SK-N-SH treated with all-trans-retinoic acid at 6 μM for 48 hours (cell line): ENCODE measurements around the gene TGFBR3.

Source experiments
- ATAC-seq: fragments of 200-7000 bp; cut with Tn5 transposase; 3 replicates; pipeline ENCODE4 v1.9.1; 2020; ENCODE audit warnings: mild to moderate bottlenecking, moderate library complexity
- ARNTL ChIP-seq: fragments of 450-650 bp; formaldehyde crosslinking; IDR thresholded peaks from 2 replicates; pipeline ENCODE4 v1.5.0; 2020; ENCODE audit warnings: low read depth, mild to moderate bottlenecking, moderate library complexity, borderline replicate concordance
- BACH2 ChIP-seq: fragments of 250-450 bp; sonication (Bioruptor Pico); IDR thresholded peaks from 2 replicates; pipeline ENCODE4 v1.9.0; 2021; ENCODE audit warnings: mild to moderate bottlenecking, borderline replicate concordance
- CSDC2 ChIP-seq: fragments of 250-450 bp; sonication (Bioruptor Pico); IDR thresholded peaks from 2 replicates; pipeline ENCODE4 v1.5.0; 2020; ENCODE audit warnings: mild to moderate bottlenecking, moderate library complexity
- ESRRG ChIP-seq: fragments of 250-450 bp; sonication (Bioruptor Pico); IDR thresholded peaks from 2 replicates; pipeline ENCODE4 v1.6.1; 2021; ENCODE audit warnings: mild to moderate bottlenecking
- GLIS3 ChIP-seq: fragments of 250-450 bp; sonication (Bioruptor Pico); IDR thresholded peaks from 2 replicates; pipeline ENCODE4 v1.5.0; 2020; ENCODE audit warnings: mild to moderate bottlenecking, moderate library complexity
- ISL1 ChIP-seq: fragments of 250-450 bp; sonication (Bioruptor Pico); IDR thresholded peaks from 2 replicates; pipeline ENCODE4 v2.1.2; 2022; ENCODE audit warnings: mild to moderate bottlenecking, moderate library complexity
- OSR1 ChIP-seq: fragments of 250-450 bp; sonication (Bioruptor Pico); IDR thresholded peaks from 2 replicates; pipeline ENCODE4 v1.8.0; 2022; ENCODE audit warnings: moderate library complexity, mild to moderate bottlenecking, inconsistent platforms
- PPARA ChIP-seq: fragments of 250-450 bp; sonication (Bioruptor Pico); IDR thresholded peaks from 2 replicates; pipeline ENCODE4 v1.5.0; 2020; ENCODE audit warnings: mild to moderate bottlenecking, borderline replicate concordance
- RARB ChIP-seq: fragments of 250-450 bp; sonication (Bioruptor Pico); IDR thresholded peaks from 2 replicates; pipeline ENCODE4 v1.8.0; 2021; ENCODE audit warnings: mild to moderate bottlenecking, moderate library complexity
- SNAI2 ChIP-seq: fragments of 250-450 bp; sonication (Bioruptor Pico); IDR thresholded peaks from 2 replicates; pipeline ENCODE4 v1.5.0; 2020; ENCODE audit warnings: mild to moderate bottlenecking, moderate library complexity
- TCF4 ChIP-seq: fragments of 250-450 bp; sonication (Bioruptor Pico); IDR thresholded peaks from 2 replicates; pipeline ENCODE4 v1.8.0; 2021; ENCODE audit warnings: mild to moderate bottlenecking, moderate library complexity, borderline replicate concordance
- TOX ChIP-seq: fragments of 250-450 bp; sonication (Bioruptor Pico); IDR thresholded peaks from 2 replicates; pipeline ENCODE4 v1.8.0; 2021; ENCODE audit warnings: mild to moderate bottlenecking, moderate library complexity, borderline replicate concordance
- ZC3H10 ChIP-seq: fragments of 250-450 bp; sonication (Bioruptor Pico); IDR thresholded peaks from 2 replicates; pipeline ENCODE4 v1.5.1; 2021; ENCODE audit warnings: mild to moderate bottlenecking, moderate library complexity
- ZFP3 ChIP-seq: fragments of 250-450 bp; sonication (Bioruptor Pico); IDR thresholded peaks from 2 replicates; pipeline ENCODE4 v1.5.0; 2020; ENCODE audit warnings: mild to moderate bottlenecking, moderate library complexity
- ZFP30 ChIP-seq: fragments of 450-650 bp; formaldehyde crosslinking; IDR thresholded peaks from 2 replicates; pipeline ENCODE4 v1.5.0; 2022; ENCODE audit warnings: mild to moderate bottlenecking, moderate library complexity
- ZNF565 ChIP-seq: fragments of 450-650 bp; formaldehyde crosslinking; conservative IDR thresholded peaks from 2 replicates; pipeline ENCODE4 v1.5.0; 2020; ENCODE audit warnings: low read depth, mild to moderate bottlenecking, moderate library complexity
- ZNF70 ChIP-seq: fragments of 450-650 bp; formaldehyde crosslinking; IDR thresholded peaks from 2 replicates; pipeline ENCODE4 v1.5.0; 2020; ENCODE audit warnings: mild to moderate bottlenecking, moderate library complexity
- ZNF8 ChIP-seq: fragments of 450-650 bp; formaldehyde crosslinking; IDR thresholded peaks from 2 replicates; pipeline ENCODE4 v1.5.0; 2020; ENCODE audit warnings: mild to moderate bottlenecking, moderate library complexity
- TF ChIP-seq, protein P1 (sequence below): fragments of 250-450 bp; sonication (Bioruptor Pico); IDR thresholded peaks from 2 replicates; pipeline ENCODE4 v1.5.0; 2020; ENCODE audit warnings: mild to moderate bottlenecking, moderate library complexity
- TF ChIP-seq, protein P2 (sequence below): fragments of 250-450 bp; sonication (Bioruptor Pico); IDR thresholded peaks from 2 replicates; pipeline ENCODE4 v1.8.0; 2021; ENCODE audit warnings: low read depth, mild to moderate bottlenecking, moderate library complexity, borderline replicate concordance
- TF ChIP-seq, protein P3 (sequence below): fragments of 250-450 bp; sonication (Bioruptor Pico); IDR thresholded peaks from 2 replicates; pipeline ENCODE4 v1.5.1; 2020; ENCODE audit warnings: low read depth, mild to moderate bottlenecking, moderate library complexity
- TF ChIP-seq, protein P4 (sequence below): fragments of 250-450 bp; sonication (Bioruptor Pico); IDR thresholded peaks from 2 replicates; pipeline ENCODE4 v1.8.0; 2020; ENCODE audit warnings: mild to moderate bottlenecking, moderate library complexity, borderline replicate concordance
- TF ChIP-seq, protein P5 (sequence below): fragments of 250-450 bp; sonication (Bioruptor Pico); IDR thresholded peaks from 2 replicates; pipeline ENCODE4 v1.5.1; 2021; ENCODE audit warnings: mild to moderate bottlenecking, moderate library complexity

Gene TGFBR3

DNA sequence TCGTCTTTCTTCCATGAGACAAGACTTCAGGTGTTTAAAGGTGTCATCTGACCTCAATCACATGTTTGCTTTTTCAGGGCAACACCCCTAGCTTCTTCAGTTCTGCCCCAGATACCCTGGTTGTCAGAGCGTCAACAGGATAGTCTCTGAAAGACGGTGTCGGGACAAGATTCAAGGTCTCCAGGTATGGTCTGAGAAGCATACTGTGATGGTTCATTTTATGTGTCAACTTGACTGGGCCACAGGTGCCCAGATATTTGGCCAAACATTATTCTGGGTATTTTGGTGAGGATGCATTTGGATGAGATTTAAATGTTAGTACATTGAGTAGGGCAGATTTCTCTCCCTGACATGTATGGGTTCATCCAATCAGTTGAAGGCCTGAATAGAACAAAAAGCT, 148.3 kb downstream of the TGFBR3 start:
- ATAC-seq = no peak
- no peak for TF ChIP-seq RARB
- no peak for TF ChIP-seq ZFP30 (CRISPR knock-in tag)
- TF ChIP-seq ARNTL (CRISPR knock-in tag) = no peak
- no peak for TF ChIP-seq PPARA (CRISPR knock-in tag)

DNA sequence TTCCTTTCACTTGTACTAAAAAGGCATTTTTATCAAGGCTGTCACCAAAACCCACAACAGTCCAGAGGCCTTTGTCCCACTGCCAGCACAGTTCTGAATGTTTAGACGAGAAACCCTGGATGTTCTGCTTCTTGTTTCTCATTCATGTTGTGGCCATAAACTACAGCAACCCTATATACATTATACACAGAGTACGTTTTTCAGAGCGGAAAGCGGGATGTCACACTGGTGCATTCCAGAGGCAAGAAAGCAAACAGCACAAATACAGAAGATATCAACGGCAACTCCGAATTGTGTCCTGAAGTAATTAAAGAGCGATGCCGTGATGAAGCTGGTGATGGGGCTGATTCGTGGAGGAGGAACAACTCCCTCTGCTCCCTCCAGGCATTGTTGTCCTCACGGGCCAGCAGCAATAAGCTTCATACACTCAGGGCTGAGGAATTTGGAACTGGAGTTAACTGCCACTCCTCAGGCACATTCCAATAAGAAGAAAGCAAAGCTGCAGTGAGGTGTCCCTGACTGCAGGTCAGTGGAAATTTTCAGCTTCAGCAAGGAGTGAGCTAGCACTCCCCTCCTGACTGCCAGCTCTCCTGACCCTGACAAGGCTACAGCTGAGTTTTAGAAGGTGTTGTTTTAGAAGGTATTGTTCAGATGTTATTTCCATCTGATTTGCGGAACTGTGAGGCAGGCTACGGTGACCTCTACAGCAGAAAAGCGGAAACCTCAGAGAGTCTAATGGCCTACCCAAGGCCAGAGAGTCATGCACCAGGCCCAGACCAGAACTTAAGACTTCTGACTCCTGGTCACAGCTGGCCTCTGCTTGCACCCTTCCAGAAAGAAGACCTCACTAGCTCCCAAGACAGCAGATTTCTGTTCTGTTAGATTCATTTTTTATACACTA, 149.0 kb downstream of the TGFBR3 start:
- TF ChIP-seq TCF4 = no peak
- TF ChIP-seq OSR1 (CRISPR knock-in tag) = no peak
- no peak for TF ChIP-seq ARNTL (CRISPR knock-in tag)
- TF ChIP-seq SNAI2 (CRISPR knock-in tag) = no peak
- TF ChIP-seq, protein P1, sequence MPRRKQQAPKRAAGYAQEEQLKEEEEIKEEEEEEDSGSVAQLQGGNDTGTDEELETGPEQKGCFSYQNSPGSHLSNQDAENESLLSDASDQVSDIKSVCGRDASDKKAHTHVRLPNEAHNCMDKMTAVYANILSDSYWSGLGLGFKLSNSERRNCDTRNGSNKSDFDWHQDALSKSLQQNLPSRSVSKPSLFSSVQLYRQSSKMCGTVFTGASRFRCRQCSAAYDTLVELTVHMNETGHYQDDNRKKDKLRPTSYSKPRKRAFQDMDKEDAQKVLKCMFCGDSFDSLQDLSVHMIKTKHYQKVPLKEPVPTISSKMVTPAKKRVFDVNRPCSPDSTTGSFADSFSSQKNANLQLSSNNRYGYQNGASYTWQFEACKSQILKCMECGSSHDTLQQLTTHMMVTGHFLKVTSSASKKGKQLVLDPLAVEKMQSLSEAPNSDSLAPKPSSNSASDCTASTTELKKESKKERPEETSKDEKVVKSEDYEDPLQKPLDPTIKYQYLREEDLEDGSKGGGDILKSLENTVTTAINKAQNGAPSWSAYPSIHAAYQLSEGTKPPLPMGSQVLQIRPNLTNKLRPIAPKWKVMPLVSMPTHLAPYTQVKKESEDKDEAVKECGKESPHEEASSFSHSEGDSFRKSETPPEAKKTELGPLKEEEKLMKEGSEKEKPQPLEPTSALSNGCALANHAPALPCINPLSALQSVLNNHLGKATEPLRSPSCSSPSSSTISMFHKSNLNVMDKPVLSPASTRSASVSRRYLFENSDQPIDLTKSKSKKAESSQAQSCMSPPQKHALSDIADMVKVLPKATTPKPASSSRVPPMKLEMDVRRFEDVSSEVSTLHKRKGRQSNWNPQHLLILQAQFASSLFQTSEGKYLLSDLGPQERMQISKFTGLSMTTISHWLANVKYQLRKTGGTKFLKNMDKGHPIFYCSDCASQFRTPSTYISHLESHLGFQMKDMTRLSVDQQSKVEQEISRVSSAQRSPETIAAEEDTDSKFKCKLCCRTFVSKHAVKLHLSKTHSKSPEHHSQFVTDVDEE (CRISPR knock-in tag) = no peak
- TF ChIP-seq ZNF70 (CRISPR knock-in tag) = no peak
- no peak for TF ChIP-seq ZNF565 (CRISPR knock-in tag)
- TF ChIP-seq ESRRG (CRISPR knock-in tag) = no peak
- TF ChIP-seq ZNF8 (CRISPR knock-in tag) = no peak
- TF ChIP-seq ISL1 (CRISPR knock-in tag) = no peak
- TF ChIP-seq RARB = no peak
- no peak for TF ChIP-seq TOX (CRISPR knock-in tag)
- TF ChIP-seq, protein P2, sequence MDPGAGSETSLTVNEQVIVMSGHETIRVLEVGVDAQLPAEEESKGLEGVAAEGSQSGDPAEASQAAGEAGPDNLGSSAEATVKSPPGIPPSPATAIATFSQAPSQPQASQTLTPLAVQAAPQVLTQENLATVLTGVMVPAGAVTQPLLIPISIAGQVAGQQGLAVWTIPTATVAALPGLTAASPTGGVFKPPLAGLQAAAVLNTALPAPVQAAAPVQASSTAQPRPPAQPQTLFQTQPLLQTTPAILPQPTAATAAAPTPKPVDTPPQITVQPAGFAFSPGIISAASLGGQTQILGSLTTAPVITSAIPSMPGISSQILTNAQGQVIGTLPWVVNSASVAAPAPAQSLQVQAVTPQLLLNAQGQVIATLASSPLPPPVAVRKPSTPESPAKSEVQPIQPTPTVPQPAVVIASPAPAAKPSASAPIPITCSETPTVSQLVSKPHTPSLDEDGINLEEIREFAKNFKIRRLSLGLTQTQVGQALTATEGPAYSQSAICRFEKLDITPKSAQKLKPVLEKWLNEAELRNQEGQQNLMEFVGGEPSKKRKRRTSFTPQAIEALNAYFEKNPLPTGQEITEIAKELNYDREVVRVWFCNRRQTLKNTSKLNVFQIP (CRISPR knock-in tag) = no peak
- no peak for TF ChIP-seq CSDC2
- no peak for TF ChIP-seq BACH2
- TF ChIP-seq GLIS3 (CRISPR knock-in tag) = no peak
- ATAC-seq = peak; percentile 66

DNA sequence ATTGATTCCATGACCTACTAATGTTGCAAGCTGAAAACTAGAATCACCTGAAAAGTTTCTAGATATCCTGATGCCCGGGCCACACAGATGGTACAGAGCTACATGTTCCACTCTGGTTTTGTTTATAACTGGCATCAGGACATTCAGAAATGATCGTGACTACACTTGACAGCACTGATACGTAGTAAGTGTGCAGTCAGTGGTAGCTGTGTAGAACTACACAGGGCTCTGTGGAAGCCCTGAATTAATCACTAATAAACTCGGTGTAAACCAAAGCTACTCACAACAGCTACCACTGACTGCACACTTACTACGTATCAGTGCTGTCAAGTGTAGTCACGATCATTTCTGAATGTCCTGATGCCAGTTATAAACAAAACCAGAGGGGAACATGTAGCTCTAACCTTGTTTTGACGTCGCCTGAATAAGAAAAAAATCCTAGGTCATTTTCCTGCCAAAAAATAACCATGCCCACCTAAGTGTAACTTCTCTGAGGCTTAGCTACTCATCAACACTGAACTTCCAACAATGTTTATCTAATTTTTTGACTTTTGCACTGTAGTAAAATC, 149.7 kb downstream of the TGFBR3 start:
- TF ChIP-seq, protein P3, sequence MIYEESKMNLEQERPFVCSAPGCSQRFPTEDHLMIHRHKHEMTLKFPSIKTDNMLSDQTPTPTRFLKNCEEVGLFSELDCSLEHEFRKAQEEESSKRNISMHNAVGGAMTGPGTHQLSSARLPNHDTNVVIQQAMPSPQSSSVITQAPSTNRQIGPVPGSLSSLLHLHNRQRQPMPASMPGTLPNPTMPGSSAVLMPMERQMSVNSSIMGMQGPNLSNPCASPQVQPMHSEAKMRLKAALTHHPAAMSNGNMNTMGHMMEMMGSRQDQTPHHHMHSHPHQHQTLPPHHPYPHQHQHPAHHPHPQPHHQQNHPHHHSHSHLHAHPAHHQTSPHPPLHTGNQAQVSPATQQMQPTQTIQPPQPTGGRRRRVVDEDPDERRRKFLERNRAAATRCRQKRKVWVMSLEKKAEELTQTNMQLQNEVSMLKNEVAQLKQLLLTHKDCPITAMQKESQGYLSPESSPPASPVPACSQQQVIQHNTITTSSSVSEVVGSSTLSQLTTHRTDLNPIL (CRISPR knock-in tag) = no peak
- TF ChIP-seq, protein P1 (CRISPR knock-in tag) = no peak
- TF ChIP-seq CSDC2 = no peak
- TF ChIP-seq TOX (CRISPR knock-in tag) = no peak
- TF ChIP-seq, protein P4, sequence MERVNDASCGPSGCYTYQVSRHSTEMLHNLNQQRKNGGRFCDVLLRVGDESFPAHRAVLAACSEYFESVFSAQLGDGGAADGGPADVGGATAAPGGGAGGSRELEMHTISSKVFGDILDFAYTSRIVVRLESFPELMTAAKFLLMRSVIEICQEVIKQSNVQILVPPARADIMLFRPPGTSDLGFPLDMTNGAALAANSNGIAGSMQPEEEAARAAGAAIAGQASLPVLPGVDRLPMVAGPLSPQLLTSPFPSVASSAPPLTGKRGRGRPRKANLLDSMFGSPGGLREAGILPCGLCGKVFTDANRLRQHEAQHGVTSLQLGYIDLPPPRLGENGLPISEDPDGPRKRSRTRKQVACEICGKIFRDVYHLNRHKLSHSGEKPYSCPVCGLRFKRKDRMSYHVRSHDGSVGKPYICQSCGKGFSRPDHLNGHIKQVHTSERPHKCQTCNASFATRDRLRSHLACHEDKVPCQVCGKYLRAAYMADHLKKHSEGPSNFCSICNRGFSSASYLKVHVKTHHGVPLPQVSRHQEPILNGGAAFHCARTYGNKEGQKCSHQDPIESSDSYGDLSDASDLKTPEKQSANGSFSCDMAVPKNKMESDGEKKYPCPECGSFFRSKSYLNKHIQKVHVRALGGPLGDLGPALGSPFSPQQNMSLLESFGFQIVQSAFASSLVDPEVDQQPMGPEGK (CRISPR knock-in tag) = no peak
- TF ChIP-seq, protein P5, sequence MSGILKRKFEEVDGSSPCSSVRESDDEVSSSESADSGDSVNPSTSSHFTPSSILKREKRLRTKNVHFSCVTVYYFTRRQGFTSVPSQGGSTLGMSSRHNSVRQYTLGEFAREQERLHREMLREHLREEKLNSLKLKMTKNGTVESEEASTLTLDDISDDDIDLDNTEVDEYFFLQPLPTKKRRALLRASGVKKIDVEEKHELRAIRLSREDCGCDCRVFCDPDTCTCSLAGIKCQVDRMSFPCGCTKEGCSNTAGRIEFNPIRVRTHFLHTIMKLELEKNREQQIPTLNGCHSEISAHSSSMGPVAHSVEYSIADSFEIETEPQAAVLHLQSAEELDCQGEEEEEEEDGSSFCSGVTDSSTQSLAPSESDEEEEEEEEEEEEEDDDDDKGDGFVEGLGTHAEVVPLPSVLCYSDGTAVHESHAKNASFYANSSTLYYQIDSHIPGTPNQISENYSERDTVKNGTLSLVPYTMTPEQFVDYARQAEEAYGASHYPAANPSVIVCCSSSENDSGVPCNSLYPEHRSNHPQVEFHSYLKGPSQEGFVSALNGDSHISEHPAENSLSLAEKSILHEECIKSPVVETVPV (CRISPR knock-in tag) = no peak
- TF ChIP-seq RARB = no peak
- no peak for TF ChIP-seq ZFP30 (CRISPR knock-in tag)
- no peak for TF ChIP-seq ZFP3 (CRISPR knock-in tag)
- TF ChIP-seq PPARA (CRISPR knock-in tag) = no peak
- TF ChIP-seq ESRRG (CRISPR knock-in tag) = no peak
- no peak for TF ChIP-seq TCF4
- TF ChIP-seq SNAI2 (CRISPR knock-in tag) = no peak
- TF ChIP-seq ZC3H10 (CRISPR knock-in tag) = no peak
- TF ChIP-seq, all 23 proteins: peak for 0
- peak; percentile 36; the same call in 2 of the 3 replicates for ATAC-seq
